GM12892 (cell line): ENCODE results near the gene UBE2K.

ENCODE experiments used
- DNase-seq: peaks from one replicate; pipeline ENCODE4 v3.0.0; 2011; ENCODE audit not compliant: insufficient read length
- FAIRE-seq: peaks from 2 replicates; lab custom pipeline; 2011; peaks lifted over from hg19 to GRCh38; lab: Jason Lieb, UNC
- POLR2A ChIP-seq: IDR thresholded peaks from 2 replicates; pipeline ENCODE4 v1.6.1; 2011; ENCODE audit warnings: low read depth, low read length, control low read depth
- POLR2AphosphoS5 ChIP-seq: IDR thresholded peaks from 2 replicates; pipeline ENCODE4 v1.6.1; 2011; ENCODE audit warnings: low read depth, low read length, control low read depth
- TAF1 ChIP-seq: IDR thresholded peaks from 2 replicates; pipeline ENCODE4 v1.6.1; 2011; ENCODE audit warnings: low read depth, mild to moderate bottlenecking, control low read depth, low read length, borderline replicate concordance

Gene UBE2K

DNA sequence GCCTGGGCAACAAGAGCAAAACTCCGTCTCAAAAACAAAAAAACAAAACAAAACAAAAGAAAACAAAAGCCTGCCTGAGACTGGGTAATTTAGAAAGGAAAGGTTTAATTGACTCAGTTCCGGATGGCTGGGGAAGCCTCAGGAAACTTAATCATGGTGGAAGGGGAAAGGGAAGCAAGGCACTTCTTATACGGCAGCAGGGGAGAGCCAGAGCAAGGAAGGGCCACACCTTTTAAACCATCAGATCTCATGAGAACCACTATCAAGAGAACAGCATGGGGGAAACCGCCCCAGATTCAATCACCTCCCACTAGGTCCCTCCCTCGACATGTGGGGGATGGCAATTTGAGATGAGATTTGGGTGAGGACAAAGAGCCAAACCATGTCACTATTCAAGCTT lies 122.2 kb downstream of the UBE2K start:
- DNase-seq (no peak), FAIRE-seq (no peak)
- no peak for TF ChIP-seq TAF1
- no peak for TF ChIP-seq POLR2AphosphoS5
- no peak for TF ChIP-seq POLR2A

DNA sequence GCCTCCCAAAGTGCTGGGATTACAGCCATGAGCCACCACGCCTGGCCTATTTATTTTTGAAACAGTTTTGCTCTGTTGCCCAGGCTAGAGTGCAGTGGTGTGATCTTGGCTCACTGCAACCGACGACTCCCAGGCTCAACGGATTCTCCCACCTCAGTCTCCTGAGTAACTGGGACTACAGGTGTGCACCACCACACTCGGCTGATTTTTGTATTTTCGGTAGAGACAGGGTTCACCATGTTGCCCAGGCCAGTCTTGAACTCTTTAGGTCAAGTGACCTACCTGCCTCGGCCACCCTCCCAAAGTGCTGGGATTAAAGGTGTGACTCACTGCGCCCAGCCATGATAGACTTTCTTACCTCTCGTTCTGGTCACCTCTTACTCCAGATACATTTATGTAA lies 124.0 kb downstream of the UBE2K start:
- no peak for FAIRE-seq
- TF ChIP-seq POLR2A (no peak), TAF1 (no peak), POLR2AphosphoS5 (no peak)
- no peak for DNase-seq

GRCh38 chr4:39822662-39823061 lies 124.7 kb downstream of the UBE2K start:
- TF ChIP-seq POLR2A (no peak), POLR2AphosphoS5 (no peak), TAF1 (no peak)
- DNase-seq (no peak), FAIRE-seq (no peak)

DNA sequence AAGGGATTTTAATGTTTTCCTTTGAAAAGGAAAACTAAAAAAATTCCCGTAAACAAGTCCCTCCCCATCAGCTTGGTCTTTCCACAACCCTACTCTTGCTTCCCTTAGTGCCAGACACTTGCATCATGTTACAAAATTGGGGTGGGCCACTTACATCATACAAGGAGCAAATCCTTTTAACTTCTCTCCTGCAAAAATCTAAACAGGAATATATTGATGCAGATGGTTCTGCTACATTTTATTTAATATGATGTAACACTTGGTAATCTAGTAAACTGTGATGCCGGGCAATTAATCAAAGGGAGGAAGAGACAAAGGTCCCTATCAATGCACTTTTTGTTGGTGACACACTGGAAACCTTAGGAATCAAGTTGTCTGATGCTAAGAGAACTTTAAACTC lies 125.3 kb downstream of the UBE2K start:
- TF ChIP-seq TAF1 (no peak), POLR2A (no peak), POLR2AphosphoS5 (no peak)
- FAIRE-seq: no peak
- DNase-seq: no peak

DNA sequence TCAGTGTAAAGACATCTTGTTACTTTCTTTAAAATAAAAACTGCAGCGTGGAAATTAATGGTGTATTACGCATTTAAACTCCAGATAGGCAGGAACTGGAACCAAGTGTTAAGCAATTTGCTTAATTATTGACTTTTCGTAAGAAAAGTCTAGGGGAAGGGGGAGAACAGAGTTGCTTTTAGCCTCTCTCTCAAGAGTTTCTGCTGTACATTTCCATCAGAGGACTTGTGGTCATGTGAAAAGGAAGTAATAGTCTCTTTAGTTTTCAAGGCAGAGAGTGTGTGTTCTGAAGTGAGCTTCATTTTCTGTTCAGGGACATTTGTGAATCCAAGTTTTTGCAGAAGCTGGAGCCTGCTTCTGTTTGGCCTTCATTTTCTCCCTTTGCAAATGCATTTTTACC lies 127.2 kb downstream of the UBE2K start:
- TF ChIP-seq POLR2AphosphoS5 (no peak), TAF1 (no peak), POLR2A (no peak)
- FAIRE-seq: no peak
- DNase-seq: no peak

GRCh38 chr4:39825741-39826231 lies 127.8 kb downstream of the UBE2K start:
- TF ChIP-seq POLR2AphosphoS5: no peak
- no peak for TF ChIP-seq TAF1
- TF ChIP-seq POLR2A: no peak
- DNase-seq (no peak), FAIRE-seq (no peak)
